Activated naive CD4-positive, alpha-beta T cell treated with anti-CD3 and anti-CD28 coated beads, Interleukin-2, amount 50 U/mL, for 24 hours (primary cell): ENCODE data around the gene CMIP.

Source experiments
- H3K27ac Mint-ChIP-seq: one replicate; pipeline ENCODE4 v1.8.0; 2021; ENCODE audit warnings: mild to moderate bottlenecking, mixed read lengths
- H3K27me3 Mint-ChIP-seq: one replicate; pipeline ENCODE4 v1.8.0; 2021; ENCODE audit warnings: mixed read lengths
- H3K36me3 Mint-ChIP-seq: one replicate; pipeline ENCODE4 v1.8.0; 2021; ENCODE audit warnings: mixed read lengths
- H3K4me1 Mint-ChIP-seq: one replicate; pipeline ENCODE4 v1.8.0; 2021; ENCODE audit warnings: mixed read lengths
- H3K4me3 Mint-ChIP-seq: one replicate; pipeline ENCODE4 v1.8.0; 2021; ENCODE audit warnings: mild to moderate bottlenecking, mixed read lengths
- H3K9me3 Mint-ChIP-seq: one replicate; pipeline ENCODE4 v1.8.0; 2021; ENCODE audit warnings: mixed read lengths

The CMIP gene

DNA sequence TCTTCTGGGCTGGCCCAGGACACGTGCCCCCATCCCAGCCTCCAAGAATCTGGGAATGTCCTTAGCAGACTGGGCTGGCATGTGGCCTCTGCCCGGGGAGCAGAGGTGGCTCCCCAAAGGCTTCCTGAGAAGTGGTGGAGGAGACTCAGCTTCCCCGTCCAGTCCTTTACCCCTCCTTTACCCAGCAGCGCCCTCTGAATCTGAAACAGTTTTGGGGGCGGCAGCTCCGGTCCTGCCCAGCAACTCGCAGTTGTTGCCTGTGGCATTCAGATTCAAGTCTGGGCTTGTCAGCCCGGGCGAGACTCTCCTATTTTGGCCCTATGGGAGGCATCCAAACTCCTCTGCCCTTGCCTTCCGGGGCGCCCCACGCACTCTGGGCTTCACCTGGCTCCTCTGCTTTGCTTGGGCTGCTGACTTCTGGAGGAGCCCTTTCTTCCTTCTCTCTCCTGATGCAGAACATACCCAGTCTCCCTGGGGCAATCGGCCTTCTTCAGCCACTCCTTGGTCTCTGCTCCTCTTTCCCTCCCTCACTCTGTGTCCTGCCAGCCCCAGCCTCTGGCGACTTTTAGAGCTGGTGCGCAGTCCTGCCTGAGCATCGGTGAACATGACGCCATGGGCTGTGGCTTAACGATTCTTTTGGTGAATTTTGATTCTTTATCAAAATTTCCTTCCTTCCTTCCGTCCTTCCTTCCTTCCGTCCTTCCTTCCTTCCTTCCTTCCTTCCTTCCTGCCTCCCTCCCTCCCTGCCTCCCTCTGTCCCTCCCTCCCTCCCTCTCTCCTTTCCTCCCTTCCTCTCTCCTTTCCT, 55.2 kb downstream of the CMIP start:
- Mint-ChIP-seq H3K4me1 (peaks cover 42% of the 10 kb centered on the region), H3K36me3 (no peaks in the 10 kb centered on the region), H3K9me3 (no peaks in the 10 kb centered on the region), H3K4me3 (no peak overlapping the region), H3K27me3 (no peaks in the 10 kb centered on the region), H3K27ac (no peak overlapping the region)

DNA sequence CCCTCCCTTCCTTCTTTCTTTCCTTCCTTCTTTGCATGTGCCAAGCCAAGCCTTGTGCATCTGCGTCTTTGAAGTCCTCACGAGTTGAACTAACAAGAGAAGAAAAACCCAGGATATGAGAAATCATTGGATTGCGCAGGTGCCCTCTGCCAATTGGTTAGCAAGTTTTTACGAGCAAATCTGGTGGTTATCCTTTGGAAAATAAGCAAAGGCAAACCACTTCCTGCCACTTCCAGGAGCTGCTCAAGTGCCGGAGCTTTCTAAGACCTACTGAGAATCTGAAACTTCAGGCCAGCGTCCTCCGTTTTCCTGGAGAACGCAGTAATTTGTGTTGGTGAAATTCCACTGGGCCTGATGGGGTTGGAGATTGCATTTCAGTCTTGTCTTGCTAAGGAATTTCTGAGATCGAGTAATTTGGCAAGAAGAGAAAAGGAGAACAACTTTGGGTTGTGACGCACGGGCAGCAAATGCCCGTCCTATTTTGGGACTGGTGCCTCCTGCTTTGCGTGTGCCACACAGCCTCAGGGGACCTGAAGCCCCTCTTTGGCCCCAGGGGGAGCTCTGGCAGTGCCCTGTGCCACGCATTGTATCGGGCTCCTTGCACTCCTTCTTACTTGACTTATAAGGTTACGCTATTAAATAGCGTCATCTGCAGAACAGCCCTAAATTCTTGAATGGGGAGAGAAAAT, 56.4 kb downstream of the CMIP start:
- Mint-ChIP-seq H3K4me1 (peaks cover 40% of the 10 kb centered on the region), H3K27me3 (no peaks in the 10 kb centered on the region), H3K9me3 (no peaks in the 10 kb centered on the region), H3K4me3 (no peak overlapping the region), H3K36me3 (no peaks in the 10 kb centered on the region), H3K27ac (no peak overlapping the region)

DNA sequence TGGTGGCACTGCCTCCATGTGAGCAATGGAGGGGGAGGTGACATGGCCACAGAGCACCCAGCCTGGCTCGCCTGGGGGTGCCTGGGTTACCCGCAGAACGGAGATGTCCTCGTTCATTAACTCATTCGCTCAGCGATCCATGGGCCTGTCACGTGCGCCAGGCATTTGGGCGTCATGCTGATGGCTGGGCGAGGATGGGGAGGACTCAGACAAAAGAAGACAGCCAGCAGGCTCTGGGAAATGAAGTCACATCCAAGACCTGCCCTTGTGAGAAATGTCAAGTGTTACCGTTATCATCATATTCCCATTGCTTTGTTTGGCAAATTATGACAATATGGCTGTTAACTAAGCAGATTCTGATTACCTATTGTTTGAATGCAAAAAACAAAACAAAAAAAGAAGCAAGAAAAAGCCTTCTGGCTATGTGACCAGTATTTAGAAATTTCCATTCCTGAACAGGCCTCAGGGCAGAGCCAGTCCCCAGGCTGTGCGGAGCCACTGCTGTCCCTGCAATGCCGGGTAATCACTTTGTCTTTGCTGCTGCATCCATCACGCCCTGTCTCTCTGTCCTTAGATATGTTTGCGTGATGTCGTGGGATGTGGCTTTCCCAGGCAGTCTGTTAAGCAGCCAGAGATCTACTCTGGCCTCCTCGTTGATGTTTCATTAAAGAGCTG, 57.9 kb downstream of the CMIP start:
- H3K4me3 Mint-ChIP-seq = no peak overlapping the region
- no peak overlapping the region for H3K27ac Mint-ChIP-seq
- no peaks in the 10 kb centered on the region for H3K27me3 Mint-ChIP-seq
- peaks cover 35% of the 10 kb centered on the region for H3K4me1 Mint-ChIP-seq
- no peaks in the 10 kb centered on the region for H3K9me3 Mint-ChIP-seq
- no peaks in the 10 kb centered on the region for H3K36me3 Mint-ChIP-seq

DNA sequence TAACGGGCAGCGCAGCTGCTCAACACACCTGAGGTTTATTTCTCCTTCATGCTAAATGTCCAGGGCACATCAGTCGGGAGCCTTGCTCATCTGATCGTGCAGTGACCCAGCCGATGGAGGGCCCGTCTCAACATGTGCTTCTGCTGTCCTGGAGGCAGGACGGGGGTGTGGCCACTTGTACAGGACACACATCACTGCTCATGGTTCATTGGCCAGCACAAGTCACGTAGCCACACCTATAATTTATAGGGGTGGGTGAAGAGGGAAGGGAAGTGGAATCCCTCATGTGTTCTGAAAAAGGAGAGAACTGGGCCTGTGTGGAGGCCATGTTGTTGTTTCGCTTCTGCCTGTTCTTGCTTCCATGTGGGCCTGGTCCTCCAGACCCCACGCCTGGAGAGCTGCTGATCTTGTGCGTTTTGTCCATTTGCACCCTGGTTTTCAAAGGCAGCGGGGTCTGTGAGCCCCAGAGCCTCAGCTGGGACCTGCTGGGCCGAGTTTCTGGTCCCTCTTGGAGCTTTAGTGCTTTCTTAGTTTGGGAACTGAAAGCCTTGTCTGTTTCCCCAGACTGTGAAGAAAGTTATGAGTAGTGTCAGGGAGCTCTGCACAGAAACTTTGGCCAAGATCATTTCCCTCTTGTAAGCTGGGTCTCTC, 60.5 kb downstream of the CMIP start:
- Mint-ChIP-seq H3K4me3 (no peak overlapping the region), H3K4me1 (peaks cover 14% of the 10 kb centered on the region), H3K36me3 (no peaks in the 10 kb centered on the region), H3K27me3 (no peaks in the 10 kb centered on the region), H3K9me3 (no peaks in the 10 kb centered on the region), H3K27ac (no peak overlapping the region)

DNA sequence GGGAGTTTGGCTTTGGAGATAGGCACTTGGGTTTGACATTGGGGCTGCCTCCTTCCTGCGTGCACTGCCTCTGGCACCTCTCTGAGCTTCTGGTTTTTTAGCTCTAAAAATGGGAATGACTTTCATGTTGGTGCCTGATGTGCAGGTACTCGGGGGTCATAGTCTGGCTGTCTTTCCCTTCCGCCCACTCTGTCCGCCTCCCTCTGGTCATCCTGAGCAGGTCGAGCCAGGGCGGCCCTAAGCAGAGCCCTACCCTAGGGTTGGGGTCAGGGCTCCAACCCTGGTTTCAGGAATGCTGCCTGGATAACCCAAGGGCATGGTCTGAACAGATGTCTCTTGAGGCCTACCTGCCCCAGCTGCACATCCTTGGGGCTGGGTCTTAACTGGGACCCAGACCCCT, 64.8 kb downstream of the CMIP start:
- Mint-ChIP-seq H3K27ac (no peak overlapping the region), H3K9me3 (no peaks in the 10 kb centered on the region), H3K4me1 (peaks cover 20% of the 10 kb centered on the region), H3K36me3 (no peaks in the 10 kb centered on the region), H3K4me3 (no peak overlapping the region), H3K27me3 (no peaks in the 10 kb centered on the region)

DNA sequence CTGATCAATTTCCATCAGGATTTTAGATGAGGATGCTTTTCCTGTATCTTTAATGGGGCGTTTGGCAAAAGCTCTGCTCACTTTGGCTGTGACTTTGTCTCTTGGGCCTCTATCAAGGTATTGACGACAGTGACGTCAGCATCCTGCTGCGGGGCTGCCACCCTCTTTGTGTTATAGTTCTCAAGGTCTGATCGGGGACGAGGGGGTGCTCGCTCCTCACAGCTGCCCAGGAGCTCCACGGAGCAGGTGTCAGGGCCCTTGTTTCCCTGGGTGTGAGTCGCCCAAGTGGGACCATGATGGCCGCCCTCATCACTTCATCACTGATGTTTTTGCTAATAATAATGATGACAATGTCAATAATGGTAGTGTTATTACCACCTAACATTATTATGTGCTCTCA, 65.4 kb downstream of the CMIP start:
- no peak overlapping the region for H3K4me3 Mint-ChIP-seq
- no peaks in the 10 kb centered on the region for H3K9me3 Mint-ChIP-seq
- H3K4me1 Mint-ChIP-seq = peaks cover 14% of the 10 kb centered on the region
- no peaks in the 10 kb centered on the region for H3K36me3 Mint-ChIP-seq
- no peak overlapping the region for H3K27ac Mint-ChIP-seq
- H3K27me3 Mint-ChIP-seq = no peaks in the 10 kb centered on the region

DNA sequence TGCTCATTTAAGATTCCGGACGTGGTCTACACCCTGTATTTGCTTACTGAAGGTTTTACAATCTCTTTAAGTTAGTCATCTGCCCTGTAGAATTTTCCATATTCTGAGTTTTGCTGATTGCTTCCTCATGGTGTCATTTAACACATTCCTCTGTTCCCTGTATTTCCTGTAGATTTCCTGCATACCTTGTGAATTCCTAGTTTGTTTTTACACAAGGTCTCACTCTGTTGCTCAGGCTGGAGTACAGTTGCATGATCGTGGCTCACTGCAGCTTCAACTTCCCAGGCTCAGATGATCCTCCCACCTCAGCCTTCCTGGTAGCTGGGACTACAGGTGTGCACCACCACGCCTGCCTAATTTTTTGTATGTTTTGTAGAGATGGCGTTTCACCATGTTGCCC, 66.8 kb downstream of the CMIP start:
- no peaks in the 10 kb centered on the region for H3K36me3 Mint-ChIP-seq
- H3K4me3 Mint-ChIP-seq = no peak overlapping the region
- H3K9me3 Mint-ChIP-seq = no peaks in the 10 kb centered on the region
- H3K27ac Mint-ChIP-seq = no peak overlapping the region
- H3K4me1 Mint-ChIP-seq = peaks cover 12% of the 10 kb centered on the region
- H3K27me3 Mint-ChIP-seq = no peaks in the 10 kb centered on the region

DNA sequence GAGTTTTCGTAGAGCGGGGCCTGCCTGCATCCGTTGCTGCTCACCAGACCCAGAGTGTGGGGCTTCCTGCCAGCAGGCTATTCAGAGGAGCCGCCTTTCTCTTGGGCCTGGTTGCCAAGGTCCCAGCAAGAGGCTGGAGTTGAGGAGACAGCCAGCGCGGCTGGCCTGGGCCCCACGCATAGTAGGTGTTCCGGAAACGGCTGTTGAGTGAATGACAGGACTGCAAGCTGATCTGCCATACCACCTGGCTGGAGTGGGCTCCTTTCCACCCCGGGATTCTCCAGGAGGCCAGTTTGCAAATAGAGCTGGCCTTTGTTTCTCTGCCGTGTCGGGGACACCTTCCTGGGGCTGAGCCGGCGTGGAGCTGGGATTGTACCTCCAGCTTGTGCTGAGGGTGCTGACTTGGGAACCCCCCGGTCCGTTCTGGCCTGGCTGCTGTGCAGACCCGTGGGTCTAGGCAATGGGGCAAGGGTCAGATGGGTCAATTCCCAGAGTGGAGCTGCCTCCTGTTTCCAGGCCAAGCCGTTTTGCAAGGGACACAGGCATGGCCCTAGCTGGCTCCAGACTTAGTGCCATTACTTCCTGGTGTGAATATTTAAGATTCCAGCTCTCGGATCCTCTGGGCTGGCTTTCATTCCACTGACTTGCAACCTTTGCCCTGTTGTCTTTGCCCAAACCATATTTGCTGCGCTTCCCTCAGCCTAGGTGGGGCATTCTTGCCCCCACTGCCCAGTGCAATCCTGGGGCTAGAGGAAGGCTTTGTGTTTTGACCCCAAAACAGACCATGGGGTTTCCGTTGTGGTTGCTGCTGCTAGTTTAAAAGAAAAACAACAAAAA, 68.8 kb downstream of the CMIP start:
- Mint-ChIP-seq H3K27ac (peak overlapping the region; percentile 1), H3K4me1 (peaks cover 10% of the 10 kb centered on the region), H3K4me3 (no peak overlapping the region), H3K36me3 (peaks cover 3% of the 10 kb centered on the region), H3K27me3 (no peaks in the 10 kb centered on the region), H3K9me3 (no peaks in the 10 kb centered on the region)

DNA sequence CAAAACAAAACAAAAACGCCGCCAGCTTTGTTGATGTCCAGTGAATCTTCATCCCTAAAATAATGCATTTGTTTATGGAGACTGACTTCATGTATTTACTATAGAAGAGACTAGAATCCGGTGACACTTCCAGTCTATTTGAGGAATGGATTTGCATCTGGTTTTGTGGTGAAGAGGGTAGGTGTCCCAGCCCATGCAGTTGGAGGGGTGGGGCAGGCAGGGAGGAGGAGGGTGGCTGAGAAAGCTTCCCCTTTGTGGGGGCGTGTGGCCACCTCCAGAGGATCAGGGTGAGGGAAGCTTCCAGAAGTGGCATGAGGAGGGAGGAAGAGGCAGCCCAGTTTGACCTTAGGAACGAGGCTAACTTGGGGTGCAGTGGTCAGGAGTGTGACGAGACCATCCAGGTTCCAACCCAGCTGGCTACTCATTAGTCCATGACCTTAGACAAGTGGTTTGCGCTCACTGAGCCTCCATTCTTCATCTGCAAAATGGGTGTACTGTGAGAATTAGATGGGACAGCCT, 69.5 kb downstream of the CMIP start:
- H3K9me3 Mint-ChIP-seq = no peaks in the 10 kb centered on the region
- no peaks in the 10 kb centered on the region for H3K27me3 Mint-ChIP-seq
- H3K4me3 Mint-ChIP-seq = no peak overlapping the region
- H3K36me3 Mint-ChIP-seq = peaks cover 3% of the 10 kb centered on the region
- peaks cover 10% of the 10 kb centered on the region for H3K4me1 Mint-ChIP-seq
- no peak overlapping the region for H3K27ac Mint-ChIP-seq

DNA sequence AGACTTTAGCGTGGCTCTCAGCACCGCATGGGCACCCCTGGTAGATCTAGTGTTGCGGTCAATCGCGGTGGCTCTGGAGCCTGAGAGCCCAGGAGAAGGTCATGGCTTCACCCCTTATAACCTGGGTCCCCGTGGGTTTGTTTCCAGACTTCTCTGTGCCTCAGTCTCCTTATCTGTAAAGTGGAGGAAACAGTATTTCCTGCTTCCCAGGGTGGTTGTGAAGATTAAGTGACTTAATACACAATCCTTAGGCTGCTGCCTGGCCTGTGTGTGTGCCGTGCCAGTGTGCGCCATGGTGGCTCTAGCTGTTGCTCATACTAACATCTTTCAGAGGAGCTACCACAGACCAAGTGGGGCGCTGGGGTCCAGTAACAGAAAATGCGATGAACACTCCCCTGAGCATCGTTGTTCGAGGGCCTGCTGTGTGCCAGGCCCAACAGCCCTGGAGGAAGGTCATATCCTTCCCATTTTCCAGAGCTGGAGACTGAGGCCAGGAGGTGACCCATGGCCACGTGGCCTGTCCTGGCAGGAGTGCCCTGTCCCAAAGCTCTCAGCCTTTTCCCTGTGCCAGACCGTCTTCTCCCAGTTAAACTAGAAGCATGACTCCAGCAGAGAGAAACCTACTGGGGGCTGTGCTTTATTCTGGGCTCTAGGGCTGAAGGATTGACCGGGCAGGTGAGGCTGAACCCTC, 70.1 kb downstream of the CMIP start:
- Mint-ChIP-seq H3K4me3 (no peak overlapping the region), H3K27ac (no peak overlapping the region), H3K27me3 (no peaks in the 10 kb centered on the region), H3K36me3 (peaks cover 3% of the 10 kb centered on the region), H3K4me1 (peaks cover 10% of the 10 kb centered on the region), H3K9me3 (no peaks in the 10 kb centered on the region)

DNA sequence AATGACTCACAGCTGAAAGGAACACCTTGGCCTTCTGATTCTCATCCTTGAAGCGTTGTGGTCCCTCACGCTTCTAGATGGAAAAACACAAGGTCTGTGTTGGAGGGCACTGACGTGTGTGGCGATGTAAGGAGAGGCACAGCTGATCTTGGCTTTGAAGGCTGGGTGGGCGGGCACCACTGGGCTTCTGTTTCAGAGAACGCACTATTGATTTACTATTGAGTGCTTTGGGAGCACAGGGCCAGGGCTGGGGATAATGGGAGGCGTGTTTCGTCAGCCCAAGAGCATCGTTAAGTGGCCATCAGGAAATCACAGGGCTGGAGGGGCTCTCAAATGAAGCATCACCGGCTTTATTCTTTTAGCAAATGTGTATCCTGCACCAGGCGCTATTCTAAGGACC, 70.7 kb downstream of the CMIP start:
- H3K9me3 Mint-ChIP-seq = no peaks in the 10 kb centered on the region
- H3K4me1 Mint-ChIP-seq = peaks cover 16% of the 10 kb centered on the region
- H3K27me3 Mint-ChIP-seq = no peaks in the 10 kb centered on the region
- H3K36me3 Mint-ChIP-seq = peaks cover 3% of the 10 kb centered on the region
- no peak overlapping the region for H3K4me3 Mint-ChIP-seq
- no peak overlapping the region for H3K27ac Mint-ChIP-seq

DNA sequence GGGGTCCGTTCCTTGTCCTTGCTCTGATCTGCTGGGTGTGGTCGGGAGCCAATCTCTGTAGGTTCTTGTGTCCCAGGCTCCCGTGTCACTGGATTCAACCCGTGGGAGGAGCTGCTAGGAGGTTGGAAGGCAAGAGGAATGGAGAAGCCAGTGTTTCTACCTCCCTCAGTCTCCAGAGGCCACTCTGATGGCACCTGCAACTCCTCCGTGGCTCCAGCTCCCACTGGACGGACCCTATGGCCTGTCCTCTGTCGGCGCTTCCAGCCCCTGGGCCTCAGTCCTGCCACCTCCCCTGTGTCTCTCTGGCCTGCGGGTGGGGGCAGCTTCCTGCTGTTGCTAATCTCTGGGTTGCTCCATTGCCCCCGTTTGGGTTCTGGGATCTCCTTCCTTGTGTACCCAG, 71.1 kb downstream of the CMIP start:
- no peak overlapping the region for H3K27ac Mint-ChIP-seq
- no peaks in the 10 kb centered on the region for H3K9me3 Mint-ChIP-seq
- H3K4me3 Mint-ChIP-seq = no peak overlapping the region

DNA sequence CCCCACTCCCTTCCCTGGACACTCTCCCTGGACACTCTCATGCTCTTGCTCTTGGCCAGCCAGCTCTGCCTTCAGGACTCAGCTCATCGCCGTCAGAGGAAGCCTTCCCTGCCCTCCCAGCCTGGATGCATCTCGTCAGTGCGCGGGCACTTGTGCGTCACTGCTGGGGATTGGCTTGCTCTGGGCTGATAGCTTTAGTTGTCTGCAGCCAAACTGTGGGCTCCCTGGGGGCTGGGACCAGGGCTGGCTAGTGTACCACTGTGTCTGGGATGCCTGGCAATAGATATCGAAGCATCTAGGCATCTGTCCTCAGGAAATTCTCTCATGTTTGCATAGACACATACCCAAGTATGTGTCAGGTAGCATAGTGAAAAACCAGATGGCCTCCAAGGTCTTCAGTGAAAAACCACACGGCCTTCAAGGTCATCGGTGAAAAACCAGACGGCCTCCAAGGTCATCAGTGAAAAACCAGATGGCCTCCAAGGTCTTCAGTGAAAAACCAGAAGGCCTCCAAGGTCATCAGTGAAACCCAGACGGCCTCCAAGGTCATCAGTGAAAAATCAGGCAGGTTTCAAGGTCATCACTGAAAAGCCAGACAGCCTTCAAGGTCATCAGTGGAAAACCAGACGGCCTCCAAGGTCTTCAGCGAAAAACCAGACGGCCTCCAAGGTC, 72.0 kb downstream of the CMIP start:
- Mint-ChIP-seq H3K27me3 (no peaks in the 10 kb centered on the region), H3K4me3 (no peak overlapping the region), H3K9me3 (no peaks in the 10 kb centered on the region), H3K27ac (peak overlapping the region; percentile 23), H3K36me3 (peaks cover 3% of the 10 kb centered on the region), H3K4me1 (peaks cover 29% of the 10 kb centered on the region)

More for the DNA sequence above, 71.1 kb downstream of the CMIP start:
- Mint-ChIP-seq H3K4me1 (peaks cover 20% of the 10 kb centered on the region), H3K27me3 (no peaks in the 10 kb centered on the region), H3K36me3 (peaks cover 3% of the 10 kb centered on the region)

DNA sequence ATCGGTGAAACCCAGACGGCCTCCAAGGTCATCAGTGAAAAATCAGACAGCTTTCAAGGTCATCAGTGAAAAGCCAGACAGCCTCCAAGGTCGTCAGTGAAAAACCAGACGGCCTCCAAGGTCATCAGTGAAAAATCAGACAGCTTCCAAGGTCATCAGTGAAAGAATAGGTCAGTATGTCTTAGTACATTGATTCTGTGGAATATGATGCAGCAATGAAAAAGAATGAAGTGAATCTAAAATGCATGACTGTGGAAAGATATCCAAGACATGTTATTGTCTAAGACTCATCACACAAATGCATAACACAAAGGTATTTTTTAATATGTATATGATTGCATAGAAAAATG, 72.5 kb downstream of the CMIP start:
- Mint-ChIP-seq H3K27me3 (no peaks in the 10 kb centered on the region), H3K4me3 (no peak overlapping the region), H3K4me1 (peaks cover 32% of the 10 kb centered on the region), H3K36me3 (peaks cover 3% of the 10 kb centered on the region), H3K9me3 (no peaks in the 10 kb centered on the region), H3K27ac (no peak overlapping the region)
